Inflammatory macrophage (primary cell): ENCODE results near the gene ZNF76.

Experiments
- DNase-seq, 2 donors: peaks; one replicate each; pipeline ENCODE4 v3.0.0-alpha.2; 2020 to 2022

ZNF76 gene

DNA sequence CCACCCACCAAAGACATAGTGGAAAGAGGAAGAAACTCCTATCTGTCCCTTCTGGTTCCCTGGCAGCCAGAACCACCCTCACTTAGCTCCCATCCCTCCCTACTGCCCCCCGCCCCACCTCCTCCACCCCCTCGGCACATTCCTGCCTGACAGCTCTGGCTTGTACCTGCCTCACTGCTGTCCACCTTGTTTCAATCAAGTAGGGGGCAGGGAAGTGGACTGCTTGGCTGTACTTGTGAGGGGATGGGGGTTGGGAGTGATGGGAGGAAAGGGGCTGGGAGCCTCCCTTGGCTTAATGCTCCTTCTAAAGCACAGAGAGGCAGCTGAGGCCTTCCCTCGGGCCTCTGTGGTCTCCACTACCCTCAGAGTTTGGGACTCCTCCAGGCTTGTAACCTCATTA, 22.1 kb upstream of the ZNF76 start:
- no peak for DNase-seq

DNA sequence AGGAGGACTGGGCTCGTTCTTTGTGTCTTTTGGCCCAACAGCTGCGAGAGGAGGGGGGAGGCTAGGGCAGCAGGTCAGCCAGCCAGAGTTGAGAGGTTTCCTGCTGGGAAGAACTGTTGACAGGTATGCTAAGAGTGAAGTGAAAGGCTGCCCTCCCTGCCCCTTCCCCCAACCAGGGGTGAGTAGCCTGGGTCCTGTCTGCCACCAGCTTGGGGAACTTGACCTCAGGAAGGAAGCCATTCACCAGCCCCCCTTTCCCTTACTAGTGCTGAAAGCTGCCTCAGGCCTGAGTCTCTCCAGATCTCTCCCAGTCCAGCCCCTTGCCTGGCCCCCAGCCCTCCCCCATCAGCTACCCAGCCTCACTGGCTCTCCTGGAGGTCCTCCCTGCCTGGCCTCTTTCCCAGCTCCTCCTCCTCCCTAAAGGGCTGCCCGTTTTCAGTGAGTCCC, 20.7 kb upstream of the ZNF76 start:
- DNase-seq: no peak

DNA sequence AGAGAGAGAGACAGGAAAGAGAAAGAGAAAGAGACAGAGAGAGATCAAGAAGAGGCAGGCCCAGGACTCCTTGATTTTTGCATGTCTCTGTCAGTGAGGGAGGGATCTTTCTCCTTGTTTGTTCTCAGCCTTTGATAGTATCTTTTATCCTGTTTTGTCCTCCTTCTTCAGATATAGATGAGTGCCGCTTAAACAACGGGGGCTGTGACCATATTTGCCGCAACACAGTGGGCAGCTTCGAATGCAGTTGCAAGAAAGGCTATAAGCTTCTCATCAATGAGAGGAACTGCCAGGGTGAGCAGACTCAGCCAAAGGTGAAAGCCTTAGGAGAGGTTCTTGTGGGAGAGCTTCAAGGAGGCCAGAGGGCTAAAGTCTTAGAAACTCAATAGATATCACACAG, 20.0 kb upstream of the ZNF76 start:
- DNase-seq: no peak

DNA sequence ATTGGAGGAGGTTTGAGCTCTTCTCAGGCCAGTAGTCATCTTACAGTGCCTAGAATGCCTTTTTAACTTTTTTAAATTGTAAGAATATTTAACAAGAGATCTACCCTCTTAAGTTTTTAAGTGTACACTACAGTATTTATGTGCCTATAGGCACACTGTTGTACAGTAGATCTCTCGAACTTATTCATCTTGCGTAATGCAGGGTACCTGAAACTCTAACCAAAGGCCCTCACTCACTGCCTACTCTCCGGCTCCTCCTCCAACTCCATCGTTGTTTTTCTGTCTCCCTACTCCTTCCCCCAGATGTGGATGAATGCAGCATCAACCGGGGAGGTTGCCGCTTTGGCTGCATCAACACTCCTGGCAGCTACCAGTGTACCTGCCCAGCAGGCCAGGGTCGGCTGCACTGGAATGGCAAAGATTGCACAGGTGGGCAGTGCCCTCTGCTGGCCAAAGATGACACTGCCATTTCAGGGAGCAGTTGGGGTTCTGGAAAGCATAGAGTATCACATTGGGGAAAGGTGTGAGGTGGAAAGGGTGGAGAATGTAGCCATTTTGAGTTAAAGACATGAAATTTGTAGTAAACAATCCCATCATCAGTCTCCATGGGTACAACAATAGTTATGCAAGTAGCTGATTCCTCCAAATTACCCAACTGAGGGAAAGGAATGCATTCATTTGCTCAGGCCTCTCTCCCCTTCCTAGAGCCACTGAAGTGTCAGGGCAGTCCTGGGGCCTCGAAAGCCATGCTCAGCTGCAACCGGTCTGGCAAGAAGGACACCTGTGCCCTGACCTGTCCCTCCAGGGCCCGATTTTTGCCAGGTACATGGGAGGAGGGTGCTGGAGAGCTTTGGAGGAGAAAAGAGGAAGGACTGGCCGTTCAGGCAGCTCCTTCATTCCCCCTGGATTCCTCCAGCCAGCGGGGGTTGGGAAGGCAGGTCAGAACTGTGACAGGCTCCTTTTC, 18.4 kb upstream of the ZNF76 start:
- peak; percentile 50 to 64 for DNase-seq

DNA sequence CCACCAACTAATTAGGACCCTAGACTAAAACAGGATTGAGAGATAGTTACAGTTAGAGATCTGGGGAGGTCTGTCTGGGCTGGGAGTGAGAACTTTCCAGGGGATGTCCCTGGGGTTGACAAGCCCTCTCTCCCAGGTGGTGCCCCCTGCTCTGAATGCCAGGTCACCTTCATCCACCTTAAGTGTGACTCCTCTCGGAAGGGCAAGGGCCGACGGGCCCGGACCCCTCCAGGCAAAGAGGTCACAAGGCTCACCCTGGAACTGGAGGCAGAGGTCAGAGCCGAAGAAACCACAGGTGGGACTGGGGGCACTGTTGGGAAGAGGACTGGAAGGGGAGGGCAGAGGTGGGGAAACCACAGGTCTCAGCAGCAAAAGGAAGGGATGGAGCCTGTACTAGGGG, 17.0 kb upstream of the ZNF76 start:
- no peak for DNase-seq

DNA sequence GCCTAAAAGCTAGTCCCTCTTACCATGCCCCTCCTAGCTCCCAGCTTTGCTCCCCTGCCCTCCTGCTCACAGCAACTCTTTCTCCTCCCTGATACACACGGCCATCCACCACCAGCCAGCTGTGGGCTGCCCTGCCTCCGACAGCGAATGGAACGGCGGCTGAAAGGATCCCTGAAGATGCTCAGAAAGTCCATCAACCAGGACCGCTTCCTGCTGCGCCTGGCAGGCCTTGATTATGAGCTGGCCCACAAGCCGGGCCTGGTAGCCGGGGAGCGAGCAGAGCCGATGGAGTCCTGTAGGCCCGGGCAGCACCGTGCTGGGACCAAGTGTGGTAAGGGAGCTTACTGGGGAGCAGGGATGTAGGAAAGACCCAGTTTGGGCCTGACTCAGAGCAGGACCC, 16.6 kb upstream of the ZNF76 start:
- no peak for DNase-seq

DNA sequence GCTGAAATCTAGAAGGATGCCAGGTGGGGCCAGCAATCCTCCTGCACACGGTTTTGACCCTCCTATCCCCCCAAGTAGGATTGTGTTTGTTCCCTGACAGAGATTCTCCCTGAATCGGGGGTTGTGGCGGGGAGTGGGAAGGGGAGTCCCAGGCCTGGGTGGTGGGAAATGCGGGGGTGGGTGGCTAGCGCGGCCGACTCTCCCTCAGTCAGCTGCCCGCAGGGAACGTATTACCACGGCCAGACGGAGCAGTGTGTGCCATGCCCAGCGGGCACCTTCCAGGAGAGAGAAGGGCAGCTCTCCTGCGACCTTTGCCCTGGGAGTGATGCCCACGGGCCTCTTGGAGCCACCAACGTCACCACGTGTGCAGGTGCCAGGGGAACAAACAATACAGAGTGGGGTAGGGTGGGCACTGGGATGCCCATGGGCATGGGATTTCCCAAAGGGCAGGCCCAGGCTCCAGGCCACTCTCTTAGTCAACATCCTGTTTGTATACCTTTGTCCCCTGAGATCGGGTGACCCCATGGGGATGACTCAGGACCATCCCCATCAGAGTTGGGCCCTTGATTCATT, 16.1 kb upstream of the ZNF76 start:
- DNase-seq: no peak

DNA sequence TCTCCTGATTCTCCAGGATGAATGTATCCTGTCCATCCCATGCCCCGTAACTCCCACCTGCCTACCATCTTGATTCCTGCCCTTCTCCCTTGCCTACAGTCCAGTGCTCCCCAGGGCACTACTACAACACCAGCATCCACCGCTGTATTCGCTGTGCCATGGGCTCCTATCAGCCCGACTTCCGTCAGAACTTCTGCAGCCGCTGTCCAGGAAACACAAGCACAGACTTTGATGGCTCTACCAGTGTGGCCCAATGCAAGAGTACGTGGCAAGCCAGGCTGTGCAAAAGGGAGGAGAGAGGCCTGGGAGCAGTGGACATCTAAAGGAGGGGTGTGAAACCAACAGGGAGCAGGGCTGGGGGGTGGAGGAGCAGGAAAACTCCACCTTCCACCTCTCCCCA, 15.0 kb upstream of the ZNF76 start:
- DNase-seq: no peak

DNA sequence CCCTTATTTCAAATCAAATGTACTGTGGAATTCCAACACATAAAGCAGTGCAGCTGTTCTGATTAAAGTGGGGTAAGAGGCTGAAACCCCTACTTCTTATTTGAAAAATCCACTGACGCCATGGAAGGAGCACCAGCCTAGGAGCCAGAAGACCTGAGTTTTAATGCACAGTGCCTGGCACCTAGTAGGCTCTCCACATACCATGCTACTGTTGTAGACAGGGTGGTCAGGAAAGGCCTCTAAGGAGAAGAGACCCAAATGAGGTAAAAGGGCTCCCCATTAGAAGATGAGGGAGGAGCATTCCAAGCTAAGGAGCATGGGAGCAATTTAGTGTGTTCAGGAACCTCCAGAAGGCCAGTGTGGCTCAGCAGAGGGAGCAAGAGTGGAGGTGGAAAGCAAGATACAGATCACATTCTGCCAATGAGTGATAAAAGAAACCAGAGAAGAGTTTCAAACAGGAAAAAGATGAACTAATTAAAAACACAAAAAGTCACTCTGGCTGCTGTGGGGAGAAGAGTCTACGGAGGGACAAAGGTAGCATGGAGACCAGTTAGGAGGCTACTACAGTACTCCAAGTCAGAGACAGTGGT, 11.8 kb upstream of the ZNF76 start:
- no peak for DNase-seq

DNA sequence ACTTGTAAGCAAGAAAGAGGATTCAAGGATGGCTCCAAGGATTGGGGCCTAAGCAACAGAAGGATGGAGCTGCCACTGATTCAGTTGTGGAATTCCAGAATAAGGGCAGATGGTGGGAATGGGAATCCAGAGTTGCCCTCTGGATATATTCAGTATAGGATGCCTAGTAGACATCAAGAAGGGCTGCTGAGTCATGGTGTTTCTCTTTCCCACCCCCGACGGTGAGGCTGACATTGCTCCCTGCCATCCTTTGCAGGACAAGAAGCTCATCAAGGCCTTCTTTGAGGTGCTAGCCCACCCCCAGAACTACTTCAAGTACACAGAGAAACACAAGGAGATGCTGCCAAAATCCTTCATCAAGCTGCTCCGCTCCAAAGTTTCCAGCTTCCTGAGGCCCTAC, 11.2 kb upstream of the ZNF76 start:
- DNase-seq: no peak

DNA sequence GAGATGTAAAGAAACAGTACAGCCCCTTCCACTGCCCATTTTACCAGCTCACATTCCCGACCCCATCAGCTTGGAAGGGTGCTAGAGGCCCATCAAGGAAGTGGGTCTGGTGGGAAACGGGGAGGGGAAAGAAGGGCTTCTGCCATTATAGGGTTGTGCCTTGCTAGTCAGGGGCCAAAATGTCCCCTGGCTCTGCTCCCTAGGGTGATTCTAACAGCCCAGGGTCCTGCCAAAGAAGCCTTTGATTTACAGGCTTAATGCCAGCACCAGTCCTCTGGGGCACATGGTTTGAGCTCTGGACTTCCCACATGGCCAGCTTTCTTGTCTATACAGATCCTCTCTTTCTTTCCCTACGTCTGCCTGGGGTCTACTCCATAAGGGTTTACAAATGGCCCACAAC, 10.6 kb upstream of the ZNF76 start:
- DNase-seq: no peak

DNA sequence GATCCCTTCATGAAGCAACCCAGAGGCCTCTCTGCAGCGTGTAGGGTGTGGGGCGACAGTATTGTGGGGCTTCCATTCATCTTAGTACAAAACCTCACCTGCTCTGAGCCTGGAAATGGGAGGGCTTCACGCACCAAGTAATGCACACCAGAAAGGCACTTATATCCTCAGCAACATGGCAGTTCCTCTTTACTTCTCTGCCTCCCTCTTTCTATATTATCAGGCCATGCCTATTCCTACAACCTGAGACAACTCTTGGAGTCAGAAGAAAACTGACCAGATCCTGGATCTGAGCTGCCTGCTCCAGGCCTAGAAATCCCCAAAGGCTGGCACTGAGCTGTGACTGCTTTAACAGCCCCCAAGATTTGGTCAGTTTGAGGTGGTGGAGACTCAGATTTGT, 7.6 kb upstream of the ZNF76 start:
- DNase-seq: no peak

DNA sequence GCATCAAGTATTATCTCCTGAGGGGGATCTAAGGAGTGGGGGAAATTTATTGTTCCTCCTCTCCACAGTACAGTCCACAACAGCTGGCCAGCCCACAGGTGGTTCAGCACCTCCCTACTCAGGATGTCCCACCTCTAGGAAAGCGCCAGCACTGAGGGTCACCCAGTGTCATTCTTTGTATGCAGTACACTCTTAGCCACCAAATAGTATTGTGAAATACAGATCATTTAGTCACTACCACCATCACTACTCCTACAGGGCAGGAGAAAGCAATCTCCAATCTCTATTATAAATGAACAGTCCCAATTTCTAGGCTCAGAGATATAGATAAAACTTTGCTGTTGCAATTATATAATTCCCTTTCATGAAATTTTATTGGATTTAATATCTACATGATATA, 6.3 kb upstream of the ZNF76 start:
- DNase-seq: no peak

DNA sequence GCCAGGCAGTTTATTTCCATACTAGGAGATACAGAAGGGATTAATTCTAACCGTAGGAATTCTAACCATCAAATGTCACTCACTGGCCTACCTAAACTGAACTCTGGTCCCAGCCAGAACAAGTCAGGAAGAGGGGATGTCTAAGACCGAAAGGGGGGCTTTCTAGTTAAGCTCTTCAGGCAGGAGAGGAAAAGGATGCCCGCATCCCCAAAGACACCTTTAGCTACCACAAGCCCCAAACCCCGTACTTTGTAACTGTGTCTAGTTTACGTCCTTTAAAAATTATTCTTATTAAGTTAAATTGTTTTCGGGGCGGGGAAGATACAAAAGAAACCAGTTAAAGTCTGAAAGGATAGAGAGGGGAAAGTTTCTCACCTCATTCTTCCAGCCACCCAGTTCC, 1.2 kb upstream of the ZNF76 start:
- no peak for DNase-seq

DNA sequence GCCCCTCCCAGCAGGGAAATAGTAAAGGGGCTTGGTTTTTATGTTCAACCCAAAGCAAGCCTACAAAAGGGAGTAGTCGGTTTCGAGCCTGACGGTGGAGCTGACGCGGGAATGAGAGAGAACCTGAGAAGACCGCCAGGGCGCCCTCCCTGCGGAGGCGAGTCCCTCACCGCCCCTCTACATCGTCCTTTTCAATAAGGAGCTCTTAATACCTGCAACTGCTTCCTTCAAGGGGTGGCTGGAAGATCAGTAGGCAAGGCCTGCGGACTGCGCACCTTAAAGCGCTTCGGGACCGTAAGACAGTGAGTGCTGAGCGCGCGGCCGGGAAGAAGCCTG, 709 bp upstream of the ZNF76 start:
- no peak for DNase-seq

DNA sequence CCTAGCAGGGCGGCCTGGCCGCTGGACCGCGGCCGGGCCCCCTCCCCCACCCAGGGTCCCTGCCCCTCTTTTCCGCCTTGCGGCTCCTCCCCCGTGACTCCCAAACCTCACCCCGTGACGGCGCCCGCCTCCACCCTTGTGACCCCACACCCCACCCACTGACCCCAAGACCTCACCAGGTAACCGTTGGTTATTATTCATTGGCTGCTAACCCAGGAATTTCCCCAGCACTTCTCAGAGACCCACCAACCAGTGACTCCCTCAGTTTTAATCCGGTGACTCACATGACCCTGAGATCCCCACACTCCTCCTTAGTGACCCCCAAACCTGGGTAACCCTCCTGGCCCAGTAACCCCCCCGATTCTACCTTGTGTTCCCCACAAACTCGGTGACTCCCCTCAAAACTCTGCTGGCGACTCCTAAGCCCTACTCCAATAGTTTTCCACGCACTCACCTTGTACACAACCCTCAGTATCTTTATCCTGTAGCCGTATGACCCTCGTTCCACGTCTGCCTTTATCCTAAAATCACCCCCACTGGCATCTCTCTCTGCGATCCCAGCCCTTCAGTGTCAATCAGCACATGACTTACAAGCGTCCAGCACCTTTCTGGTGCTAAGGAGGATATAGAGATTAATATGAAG, 534 bp downstream of the ZNF76 start:
- DNase-seq: peak; percentile 52 to 64

DNA sequence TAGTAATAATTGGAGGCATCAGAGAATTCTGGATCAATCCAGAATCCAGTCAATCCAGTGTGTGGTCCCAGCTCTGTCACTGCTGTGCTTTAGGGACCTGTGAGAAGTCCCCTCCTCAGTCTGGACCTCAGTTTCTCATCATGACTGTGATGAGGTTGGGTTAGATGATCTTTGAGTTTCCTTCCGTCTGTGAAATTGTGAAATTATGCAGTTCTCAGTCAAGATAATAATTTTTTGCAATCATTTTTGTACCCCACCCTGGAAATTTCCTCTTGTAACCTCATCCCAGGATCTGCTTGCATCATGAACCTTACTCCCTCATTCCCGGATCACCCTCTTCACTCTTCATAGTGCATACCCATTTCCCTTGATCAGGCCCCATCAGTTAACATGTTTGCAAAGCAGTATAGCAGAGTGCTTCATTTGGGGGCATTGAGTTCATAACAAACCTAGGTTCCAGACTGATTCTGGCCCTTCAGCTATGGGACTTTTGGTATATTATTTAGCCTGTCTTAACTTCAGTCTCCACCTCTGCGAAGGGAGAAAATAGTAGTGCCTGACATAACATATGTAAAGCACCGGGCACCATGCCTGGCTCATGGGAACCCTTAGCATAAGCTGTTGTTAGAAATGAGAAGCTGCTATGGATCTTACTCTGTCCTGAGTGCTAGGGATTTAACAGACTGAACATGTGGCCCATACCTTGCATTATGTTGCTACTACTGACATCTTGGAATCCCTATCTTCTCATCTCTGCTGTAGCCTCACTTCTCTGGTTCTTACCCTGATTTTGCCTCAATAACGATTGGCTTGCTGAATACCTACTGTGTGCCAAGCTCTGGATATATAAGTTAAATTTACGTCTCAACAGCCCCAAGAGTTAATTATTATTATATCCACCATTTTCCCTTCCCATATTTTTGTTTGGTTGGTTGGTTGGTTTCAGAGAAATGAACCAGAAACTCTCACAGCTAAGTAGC, 1.3 kb downstream of the ZNF76 start:
- DNase-seq: peak in 1 of 2 donors; percentile 20

DNA sequence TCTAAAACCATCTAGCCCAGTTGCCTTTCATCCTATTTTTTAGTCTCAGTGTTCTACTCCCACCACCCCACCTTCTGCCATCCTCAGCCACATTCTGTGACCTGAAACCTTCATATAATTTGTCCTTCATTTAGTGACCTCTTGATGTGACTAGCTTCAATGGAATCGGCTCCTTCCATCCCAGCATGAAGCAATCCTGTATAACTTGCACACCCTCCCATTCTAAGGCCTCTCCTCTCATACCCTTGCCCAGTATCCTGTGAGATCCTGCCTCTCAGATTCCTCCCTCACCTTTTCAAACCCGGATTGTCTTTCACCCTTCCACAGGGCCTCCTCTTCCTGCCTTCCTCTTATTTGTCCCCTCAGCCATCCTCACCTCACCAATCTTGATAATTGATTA, 3.1 kb downstream of the ZNF76 start:
- DNase-seq: no peak

DNA sequence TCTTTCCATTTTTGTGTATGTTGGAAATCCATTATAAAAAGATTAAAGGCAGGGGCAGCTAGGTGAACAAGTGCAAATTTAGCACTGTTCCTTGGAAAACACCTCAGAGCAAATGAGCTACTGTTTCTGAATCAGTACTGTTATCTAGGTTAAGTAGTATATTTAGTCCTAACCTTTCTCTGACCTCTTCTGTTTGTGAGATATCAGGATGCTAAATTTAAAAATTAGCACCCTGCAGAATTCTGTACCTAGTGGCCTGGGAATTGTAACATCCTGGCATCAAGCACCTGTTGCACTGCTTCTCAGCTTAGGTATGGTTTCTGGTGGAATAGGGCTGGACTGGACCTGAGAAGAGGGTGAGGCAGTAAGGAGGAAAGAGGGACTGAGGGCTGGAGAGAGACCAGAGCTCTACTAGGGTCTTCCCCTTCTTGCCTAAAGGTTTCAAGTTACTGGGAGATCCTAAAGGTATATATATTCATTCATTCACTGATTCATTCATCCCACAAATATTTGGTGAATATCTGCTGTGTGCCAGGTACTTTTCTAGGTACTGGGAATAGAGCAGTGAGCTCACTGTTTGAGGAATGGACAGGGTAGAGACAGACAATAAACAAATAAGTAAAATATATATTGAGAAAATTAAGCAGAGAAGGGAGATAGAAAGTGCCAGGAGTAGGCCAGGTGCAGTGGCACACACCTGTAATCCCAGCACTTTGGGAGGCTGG, 5.2 kb downstream of the ZNF76 start:
- no peak for DNase-seq

DNA sequence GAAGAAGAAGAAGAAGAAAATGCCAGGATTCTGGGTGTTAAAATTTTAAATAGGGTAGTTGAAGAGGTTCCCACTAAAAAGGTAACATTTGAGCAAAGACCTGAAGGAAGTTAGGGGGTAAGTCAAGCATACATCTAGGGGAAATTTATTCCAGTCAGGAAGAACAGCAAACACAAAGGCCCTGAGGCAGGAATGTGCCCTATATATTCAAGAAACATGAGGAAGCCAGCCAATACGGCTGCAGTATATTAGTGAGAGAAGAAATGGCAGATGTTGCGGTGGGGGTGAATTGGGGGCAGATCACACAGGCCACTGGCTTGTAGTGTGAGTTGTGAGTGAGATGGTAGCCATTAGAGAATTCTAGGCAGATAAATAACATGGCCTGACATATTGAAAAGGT, 6.0 kb downstream of the ZNF76 start:
- no peak for DNase-seq

DNA sequence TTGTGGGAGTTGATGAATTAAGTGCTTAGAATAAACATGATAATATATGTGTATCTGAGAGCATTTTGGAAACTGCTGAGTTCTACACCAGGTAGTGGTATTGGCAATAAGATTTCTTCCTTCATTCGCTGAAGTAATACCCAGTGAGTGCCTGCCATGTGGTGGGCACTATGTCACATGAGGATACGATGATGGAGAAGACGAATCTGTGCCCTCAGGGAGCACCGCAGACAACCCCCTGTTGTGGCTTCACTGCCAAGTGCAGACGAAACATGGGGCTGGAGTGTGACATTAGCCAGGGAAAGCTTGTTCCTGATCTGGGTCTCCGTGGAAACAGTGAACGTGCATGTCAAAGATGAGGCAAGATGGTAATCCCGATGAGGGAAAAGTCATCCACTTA, 7.9 kb downstream of the ZNF76 start:
- DNase-seq: no peak

DNA sequence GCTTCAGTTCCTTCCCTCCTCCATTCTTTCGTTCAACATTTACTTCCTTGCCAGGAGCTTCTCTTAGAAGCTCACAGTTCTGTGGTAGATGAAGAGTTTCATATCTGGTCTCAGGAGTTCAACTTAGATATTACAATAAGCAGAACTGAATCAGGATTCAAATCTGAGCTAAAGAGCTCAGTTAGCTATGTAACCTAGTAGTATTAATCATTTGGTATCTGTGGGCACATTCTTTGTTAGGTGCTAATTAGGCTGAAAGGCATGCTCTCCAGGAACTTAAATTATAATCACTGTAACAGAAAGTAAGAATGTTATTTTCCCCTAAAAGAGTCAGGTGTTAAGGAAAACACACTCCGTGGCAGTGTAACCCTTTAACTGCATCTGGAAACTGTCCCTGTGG, 8.4 kb downstream of the ZNF76 start:
- DNase-seq: no peak
